GM12891 (cell line): ENCODE measurements around the gene PHF23.

Experiments used
- POLR2A ChIP-seq: IDR thresholded peaks from 2 replicates; pipeline ENCODE4 v1.6.1; 2011; ENCODE audit warnings: low read depth, low read length, control low read depth
- POLR2AphosphoS5 ChIP-seq: IDR thresholded peaks from 2 replicates; pipeline ENCODE4 v1.6.1; 2011; ENCODE audit warnings: low read depth, low read length, control low read depth
- POU2F2 ChIP-seq: IDR thresholded peaks from 2 replicates; pipeline ENCODE4 v1.6.1; 2011; ENCODE audit warnings: low read depth, mild to moderate bottlenecking, control low read depth, low read length, moderate library complexity

- TF ChIP-seq POLR2A (no peak), POU2F2 (no peak), POLR2AphosphoS5 (no peak)
Observed at GRCh38 chr17:7239091-7240027, at the start of gene PHF23.
